Measurements from ENCODE around the gene ZNF346. TPM values are rescaled to one million over a fixed set of nuclear protein-coding genes. Genes with fewer than 3 reads are reported as not detected.
"Not testable (repeated sequence)": the region's sequence is repeated elsewhere in the genome, so short reads cannot be mapped to it uniquely, and the experiment has no call there.

Gene ZNF346
- total RNA-seq, 1 donor from 2014 or later, result 8.5 TPM

DNA sequence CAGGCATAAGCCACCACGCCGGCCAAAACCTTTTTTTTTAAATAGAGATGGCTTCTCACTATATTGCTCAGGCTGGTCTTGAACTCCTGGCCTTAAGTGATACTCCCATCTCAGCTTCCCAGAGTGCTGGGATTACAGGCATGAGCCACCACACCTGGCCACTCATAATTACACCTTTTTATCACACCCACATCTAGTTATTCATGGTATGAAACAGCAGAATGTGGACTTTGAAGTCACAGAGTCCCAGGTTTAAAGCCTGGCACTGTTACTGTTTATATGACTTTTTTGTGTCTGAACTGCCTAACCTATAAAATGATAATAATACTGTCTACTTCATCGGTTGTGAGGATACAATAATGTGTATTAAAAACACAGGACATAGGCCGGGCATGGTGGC, 23.1 kb downstream of the ZNF346 start:
- H3K4me1 ChIP-seq, result peaks cover 6% of the 10 kb centered on the region
- no peaks in the 10 kb centered on the region for H3K27me3 ChIP-seq (ENCODE audit: low read depth)
- intact Hi-C loops (cut with micrococcal nuclease), result loop anchor here (10.0 kb wide), 1 partner anchor 901 kb away; no protein-coding TSS in a partner anchor
- TF ChIP-seq CTCF (IDR thresholded peaks at IDR 0.05; ENCODE audit: borderline replicate concordance), result no peak
- H3K9me3 ChIP-seq (replicated peaks), result no peaks in the 10 kb centered on the region
- no peak for DNase-seq
- no peak overlapping the region for H3K27ac ChIP-seq (replicated peaks)
- peaks cover 80% of the 10 kb centered on the region for H3K36me3 ChIP-seq
- H3K4me3 ChIP-seq, result no peak overlapping the region

- intact Hi-C loops (cut with micrococcal nuclease), result loop anchor here (10.0 kb wide), 1 partner anchor 904 kb away; no protein-coding TSS in a partner anchor
- not testable (repeated sequence) for H3K4me1 ChIP-seq; H3K27ac ChIP-seq (replicated peaks); DNase-seq; H3K27me3 ChIP-seq (ENCODE audit: low read depth); H3K4me3 ChIP-seq; H3K9me3 ChIP-seq (replicated peaks)
- H3K36me3 ChIP-seq, result peaks cover 87% of the 10 kb centered on the region
These were observed 26.0 kb downstream of the ZNF346 start for GRCh38 chr5:177048531-177048930.

GRCh38 chr5:177049285-177049684, 26.8 kb downstream of the ZNF346 start:
- TF ChIP-seq CTCF (IDR thresholded peaks at IDR 0.05; ENCODE audit: borderline replicate concordance), result no peak
- intact Hi-C loops (cut with micrococcal nuclease), result loop anchor here (10.0 kb wide), 1 partner anchor 904 kb away; no protein-coding TSS in a partner anchor
- no peaks in the 10 kb centered on the region for H3K27me3 ChIP-seq (ENCODE audit: low read depth)
- H3K9me3 ChIP-seq (replicated peaks), result no peaks in the 10 kb centered on the region
- DNase-seq, result no peak
- H3K4me3 ChIP-seq, result no peak overlapping the region
- H3K27ac ChIP-seq (replicated peaks), result no peak overlapping the region
- H3K36me3 ChIP-seq, result peaks cover 94% of the 10 kb centered on the region
- H3K4me1 ChIP-seq, result no peaks in the 10 kb centered on the region

DNA sequence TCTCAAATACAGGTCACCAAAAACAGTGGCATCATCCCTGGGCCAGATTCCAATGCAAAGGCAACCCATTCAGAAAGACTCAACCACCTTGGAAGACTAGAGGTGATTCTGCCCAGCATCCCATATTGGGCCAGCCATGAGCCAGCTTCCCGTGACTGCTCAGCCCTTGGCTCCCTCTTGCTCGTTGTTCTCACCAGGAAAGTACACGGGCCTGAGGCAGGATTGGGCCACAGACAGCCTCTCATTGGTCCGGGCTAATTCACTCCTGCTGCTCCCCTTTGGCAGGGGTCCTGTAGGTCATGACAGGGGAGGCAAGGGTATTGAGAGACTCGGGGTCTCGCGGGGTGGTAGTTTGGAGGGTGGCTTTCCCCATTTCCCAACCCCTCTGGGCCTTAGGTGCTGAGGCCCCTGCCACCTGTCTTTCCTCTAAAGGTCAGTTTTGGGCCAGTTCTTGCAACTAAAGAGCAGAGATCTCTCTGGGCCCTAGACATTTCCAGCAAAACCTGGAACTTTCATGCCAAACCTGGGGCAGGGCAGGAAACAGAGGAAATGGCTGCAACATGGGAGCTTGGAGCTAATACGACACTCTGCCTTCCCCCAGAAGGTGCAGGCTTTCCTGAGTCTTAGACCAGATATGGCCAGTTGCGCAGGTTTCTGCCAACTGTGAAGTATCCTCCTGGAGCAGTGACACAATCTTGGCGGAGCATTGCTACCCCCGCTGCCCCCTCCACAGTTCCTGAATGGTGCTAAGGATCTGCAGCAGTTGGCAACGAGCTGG, 42.2 kb downstream of the ZNF346 start:
- intact Hi-C loops (cut with micrococcal nuclease), result no loop called here

GRCh38 chr5:177065491-177065890, 43.0 kb downstream of the ZNF346 start:
- intact Hi-C loops (cut with micrococcal nuclease), result no loop called here
- peaks cover 34% of the 10 kb centered on the region for H3K36me3 ChIP-seq
- H3K27me3 ChIP-seq (ENCODE audit: low read depth), result no peaks in the 10 kb centered on the region

More for the DNA sequence above, 42.2 kb downstream of the ZNF346 start:
- Histone ChIP-seq H3K27me3 (ENCODE audit: low read depth) (no peaks in the 10 kb centered on the region), H3K36me3 (peaks cover 34% of the 10 kb centered on the region), H3K4me1 (peaks cover 5% of the 10 kb centered on the region), H3K4me3 (no peak overlapping the region), H3K9me3 (replicated peaks) (no peaks in the 10 kb centered on the region), H3K27ac (replicated peaks) (no peak overlapping the region)
- TF ChIP-seq CTCF (IDR thresholded peaks at IDR 0.05; ENCODE audit: borderline replicate concordance), result no peak
- no peak for DNase-seq

More at GRCh38 chr5:177065491-177065890, 43.0 kb downstream of the ZNF346 start:
- no peak overlapping the region for H3K27ac ChIP-seq (replicated peaks)
- no peaks in the 10 kb centered on the region for H3K9me3 ChIP-seq (replicated peaks)
- H3K4me1 ChIP-seq, result peaks cover 5% of the 10 kb centered on the region
- DNase-seq, result no peak
- H3K4me3 ChIP-seq, result no peak overlapping the region
- no peak for TF ChIP-seq CTCF (IDR thresholded peaks at IDR 0.05; ENCODE audit: borderline replicate concordance)

Measured in left ventricle myocardium inferior (tissue), 1 donor.